Measurements from ENCODE around the gene SLC29A4.

DNA sequence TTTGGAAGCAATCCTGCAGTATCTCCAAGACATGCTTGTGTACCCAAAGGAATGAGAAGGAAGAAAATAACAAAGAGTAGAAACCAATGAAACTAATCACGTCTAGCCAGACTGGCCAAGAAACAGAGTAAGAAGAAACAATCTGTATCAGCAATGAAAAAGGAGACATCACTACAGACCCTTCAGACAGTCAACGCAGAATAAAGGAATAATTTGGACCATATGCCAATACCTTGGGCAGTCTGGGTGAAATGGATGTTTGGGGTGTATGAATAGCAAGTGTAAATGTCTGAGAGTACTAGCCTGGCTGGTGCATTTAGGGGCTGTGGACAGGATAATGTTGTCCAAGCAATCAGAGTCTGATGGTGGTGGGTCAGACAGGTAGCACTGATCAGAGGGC, 61.1 kb downstream of the SLC29A4 start:
- TF ChIP-seq CTCF (IDR thresholded peaks at IDR 0.05) (no peak), POLR2AphosphoS5 (IDR thresholded peaks at IDR 0.05) (no peak), POLR2A (IDR thresholded peaks at IDR 0.05) (no peak), EP300 (IDR thresholded peaks at IDR 0.05) (no peak)
